Skeletal muscle tissue (tissue), 4 donors: Measurements from ENCODE around the gene FANCC. TPM values are rescaled to one million over a fixed set of nuclear protein-coding genes. Genes with fewer than 3 reads are reported as not detected.

ENCODE experiments used
- H3K27ac ChIP-seq: one replicate; pipeline ENCODE4 v1.7.0; 2013; ENCODE audit warnings: mild to moderate bottlenecking, low read depth, low read length, inconsistent platforms
- H3K27me3 ChIP-seq, 3 donors: one replicate each; pipeline ENCODE4 v1.7.0; 2013; ENCODE audit warnings: low read length in 3 of 3; ENCODE audit not compliant: control insufficient read depth in 3 of 3, insufficient read depth in 3 of 3
- H3K36me3 ChIP-seq, 3 donors: one replicate each; pipeline ENCODE4 v1.7.0; 2013; ENCODE audit warnings: low read length in 3 of 3; ENCODE audit not compliant: control insufficient read depth in 3 of 3, insufficient read depth in 3 of 3
- H3K4me1 ChIP-seq, 3 donors: one replicate each; pipeline ENCODE4 v1.7.0; 2013; ENCODE audit warnings: low read length in 3 of 3, mild to moderate bottlenecking in 3 of 3; ENCODE audit not compliant: control insufficient read depth in 3 of 3, insufficient read depth in 3 of 3
- H3K4me3 ChIP-seq, 3 donors: one replicate each; pipeline ENCODE4 v1.7.0; 2013; ENCODE audit warnings: low read length in 3 of 3
- H3K9ac ChIP-seq, 3 donors: one replicate each; pipeline ENCODE4 v1.7.0; 2013; ENCODE audit warnings: low read length in 3 of 3, mild to moderate bottlenecking in 3 of 3, moderate library complexity in 2 of 3, low read depth in 1 of 3
- H3K9me3 ChIP-seq, 3 donors: one replicate each; pipeline ENCODE4 v1.7.0; 2013; ENCODE audit warnings: low read length in 3 of 3; ENCODE audit not compliant: control insufficient read depth in 3 of 3
- total RNA-seq: library from RNA; depleted of rRNA; stranded (reverse); fragments of >200 nt; gene quantifications from one replicate; pipeline ENCODE4 v1.2.3, GENCODE V29; 2014
- donor health status: Osteomylitis.

Gene FANCC
- total RNA-seq, 1 donor from 2014 or later, result 12.0 TPM

DNA sequence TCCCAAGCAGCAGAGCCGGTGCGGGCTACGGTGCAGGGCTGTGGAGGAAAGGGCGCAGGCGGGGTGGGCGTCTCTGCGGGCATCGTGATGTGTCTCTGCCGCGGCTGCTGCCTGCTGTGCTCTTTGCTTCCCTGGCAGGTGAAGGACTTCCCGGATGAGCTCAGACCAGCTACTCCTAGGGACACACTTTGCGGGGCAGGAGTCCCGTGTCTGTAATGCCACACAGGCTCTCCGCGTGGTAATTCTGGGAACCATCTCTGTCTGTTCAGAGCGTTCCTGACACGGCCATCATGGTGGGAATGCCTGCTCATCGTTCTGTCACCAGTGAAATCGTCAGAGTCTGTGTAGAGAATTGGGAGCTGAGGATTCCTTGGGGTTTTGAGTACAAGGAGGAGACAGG, 235.5 kb downstream of the FANCC start:
- Histone ChIP-seq H3K27me3 (no peaks in the 10 kb centered on the region), H3K27ac (peak overlapping the region; percentile 5), H3K9ac (peak overlapping the region in 2 of 3 donors; percentile 8 to 17), H3K9me3 (no peaks in the 10 kb centered on the region), H3K4me1 (peaks cover 57 to 92% (median 86%) of the 10 kb centered on the region in 3 donors), H3K36me3 (peaks cover 37 to 59% (median 47%) of the 10 kb centered on the region in 3 donors), H3K4me3 (no peak overlapping the region)

DNA sequence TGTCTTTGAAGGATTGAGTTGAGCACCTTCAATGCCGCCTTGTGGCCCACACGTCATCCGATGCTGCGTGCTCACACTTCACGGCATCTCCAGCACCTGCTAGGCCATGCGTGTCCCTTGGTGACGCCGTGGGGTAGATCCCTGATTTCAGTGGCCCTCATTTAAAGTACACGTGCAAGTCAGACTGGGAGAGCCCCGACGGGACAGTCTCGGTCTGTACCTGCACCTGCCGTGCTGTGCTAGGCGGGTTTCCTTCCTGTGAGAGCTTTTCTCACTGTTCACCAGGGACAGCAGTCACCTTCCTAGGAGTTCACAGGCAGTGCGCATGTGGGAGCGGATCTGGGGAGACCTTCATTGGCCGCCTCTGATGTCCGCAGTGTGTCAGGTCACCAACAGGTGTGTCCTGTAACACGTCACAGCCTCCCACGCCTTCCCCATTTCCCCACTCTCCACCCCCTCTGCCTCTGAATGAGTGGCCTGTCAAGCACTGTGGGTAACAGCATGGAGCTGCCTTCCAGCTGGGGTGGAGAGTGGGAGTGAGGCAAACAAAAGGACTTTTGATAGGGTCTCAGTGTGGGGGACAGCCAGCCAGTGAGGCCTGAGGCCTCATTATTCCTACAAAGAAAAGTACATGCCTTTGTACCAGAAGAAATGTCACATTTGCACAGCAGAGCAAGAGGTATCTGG, 236.4 kb downstream of the FANCC start:
- Histone ChIP-seq H3K4me1 (peaks cover 60 to 93% (median 86%) of the 10 kb centered on the region in 3 donors), H3K27me3 (no peaks in the 10 kb centered on the region), H3K9ac (peak overlapping the region in 1 of 3 donors; percentile 41), H3K9me3 (no peaks in the 10 kb centered on the region), H3K4me3 (no peak overlapping the region), H3K27ac (peak overlapping the region; percentile 37), H3K36me3 (peaks cover 29 to 51% (median 39%) of the 10 kb centered on the region in 3 donors)

DNA sequence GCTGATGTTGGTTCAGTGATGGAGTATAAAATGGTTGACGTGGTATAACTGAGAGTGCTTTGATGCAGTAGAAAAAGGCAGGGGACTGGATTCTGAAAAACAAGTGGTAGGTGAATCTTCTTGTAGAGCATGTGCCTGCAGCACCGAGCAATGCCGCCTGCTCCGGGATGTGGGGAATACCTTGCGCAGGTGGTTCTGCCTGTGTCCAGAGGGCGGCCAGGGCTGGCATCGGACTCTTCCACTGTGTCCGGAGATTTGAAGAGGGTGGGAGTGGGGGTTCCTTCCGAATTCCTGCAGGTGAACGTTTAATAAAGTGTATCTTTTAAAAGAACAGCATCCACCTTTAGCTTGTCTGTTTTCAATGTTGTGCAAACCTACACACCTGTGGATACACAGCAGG, 238.0 kb downstream of the FANCC start:
- no peak overlapping the region for H3K4me3 ChIP-seq
- H3K36me3 ChIP-seq, result peaks cover 35 to 42% (median 39%) of the 10 kb centered on the region in 3 donors
- H3K27ac ChIP-seq, result no peak overlapping the region
- no peak overlapping the region for H3K9ac ChIP-seq
- peaks cover 59 to 93% (median 85%) of the 10 kb centered on the region in 3 donors for H3K4me1 ChIP-seq
- H3K27me3 ChIP-seq, result no peaks in the 10 kb centered on the region
- H3K9me3 ChIP-seq, result no peaks in the 10 kb centered on the region

DNA sequence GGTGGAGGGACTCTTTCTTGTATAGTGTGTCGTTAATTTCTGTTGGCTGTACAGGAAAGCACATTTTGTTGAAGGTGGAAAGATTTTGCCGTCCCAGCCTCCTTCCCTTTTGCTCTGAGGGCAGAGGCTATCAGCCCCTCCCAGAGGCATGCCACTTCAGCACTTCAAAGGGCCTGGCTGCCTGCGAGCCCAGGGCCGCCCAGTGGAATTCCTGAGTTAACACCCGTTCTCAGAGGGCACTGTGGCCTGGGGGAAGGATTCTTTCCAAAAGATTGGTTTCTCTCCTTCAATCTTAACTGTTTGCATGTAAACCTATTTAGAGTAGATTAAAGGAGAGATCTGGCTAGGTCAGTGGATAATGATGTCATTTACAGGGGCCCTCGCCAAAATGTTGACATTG, 238.6 kb downstream of the FANCC start:
- H3K36me3 ChIP-seq, result peaks cover 35 to 42% (median 40%) of the 10 kb centered on the region in 3 donors
- H3K9me3 ChIP-seq, result no peaks in the 10 kb centered on the region
- no peaks in the 10 kb centered on the region for H3K27me3 ChIP-seq
- peak overlapping the region; percentile 5 to 74 (median 50) for H3K9ac ChIP-seq
- H3K4me1 ChIP-seq, result peaks cover 60 to 93% (median 87%) of the 10 kb centered on the region in 3 donors
- H3K4me3 ChIP-seq, result peak overlapping the region in 1 of 3 donors; percentile 31
- peak overlapping the region; percentile 9 for H3K27ac ChIP-seq

DNA sequence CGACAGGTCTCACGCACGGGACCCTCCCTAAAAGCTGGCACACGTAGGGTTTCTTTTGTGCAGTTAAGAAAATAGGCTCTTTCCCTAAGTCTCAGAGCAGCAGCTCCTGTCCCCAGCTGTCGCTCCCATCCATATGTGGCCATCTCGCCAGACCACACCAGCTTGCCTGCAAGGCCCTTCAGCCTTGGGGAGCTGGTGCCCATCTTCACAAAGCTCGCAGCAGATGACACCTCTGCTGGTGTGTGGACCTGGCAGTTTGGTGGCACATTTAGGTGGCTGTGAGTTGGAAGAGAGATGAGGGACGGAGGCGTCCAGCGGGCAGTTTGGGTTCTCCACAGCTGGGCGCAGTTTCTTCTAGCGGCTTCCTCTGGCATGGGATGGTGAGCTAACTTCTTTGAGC, 239.0 kb downstream of the FANCC start:
- Histone ChIP-seq H3K36me3 (peaks cover 35 to 42% (median 37%) of the 10 kb centered on the region in 3 donors), H3K27ac (peak overlapping the region; percentile 9), H3K27me3 (no peaks in the 10 kb centered on the region), H3K9me3 (no peaks in the 10 kb centered on the region), H3K4me3 (peak overlapping the region in 2 of 3 donors; percentile 4 to 31), H3K4me1 (peaks cover 58 to 93% (median 87%) of the 10 kb centered on the region in 3 donors), H3K9ac (peak overlapping the region; percentile 5 to 74 (median 50))

DNA sequence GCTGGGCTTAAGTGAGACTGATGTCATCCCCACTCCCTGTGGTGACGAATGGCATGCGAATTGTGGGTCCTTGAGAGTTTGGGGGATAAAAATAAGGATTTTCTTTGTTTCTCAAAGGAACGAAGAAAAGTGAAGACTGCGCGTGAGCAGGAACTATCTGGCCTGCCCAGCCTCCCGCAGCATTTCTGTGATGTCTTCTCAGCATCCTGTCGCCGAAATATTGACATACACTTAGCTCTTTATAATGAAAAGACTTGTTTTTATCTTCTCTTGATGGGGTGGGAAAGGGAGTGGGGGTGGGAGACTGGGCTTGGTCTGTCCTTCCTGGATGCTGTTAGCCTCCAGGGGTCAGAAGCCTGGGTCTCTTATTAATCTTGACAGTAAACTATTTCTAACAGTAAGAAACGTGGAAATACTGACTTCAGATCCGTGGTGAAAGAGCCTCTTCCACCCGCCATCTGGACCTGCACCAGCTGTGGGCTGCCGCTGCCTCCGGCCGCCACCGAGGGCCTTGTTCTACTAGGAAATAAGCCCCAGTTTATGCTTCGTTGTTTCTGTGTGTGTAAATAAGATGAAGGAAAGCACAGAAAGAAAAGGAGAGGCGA, 239.6 kb downstream of the FANCC start:
- peaks cover 30 to 36% (median 31%) of the 10 kb centered on the region in 3 donors for H3K36me3 ChIP-seq
- no peaks in the 10 kb centered on the region for H3K27me3 ChIP-seq
- H3K9me3 ChIP-seq, result no peaks in the 10 kb centered on the region
- peak overlapping the region in 1 of 3 donors; percentile 41 for H3K4me3 ChIP-seq
- peak overlapping the region in 1 of 3 donors; percentile 57 for H3K9ac ChIP-seq
- peak overlapping the region; percentile 33 for H3K27ac ChIP-seq
- H3K4me1 ChIP-seq, result peaks cover 55 to 93% (median 84%) of the 10 kb centered on the region in 3 donors

DNA sequence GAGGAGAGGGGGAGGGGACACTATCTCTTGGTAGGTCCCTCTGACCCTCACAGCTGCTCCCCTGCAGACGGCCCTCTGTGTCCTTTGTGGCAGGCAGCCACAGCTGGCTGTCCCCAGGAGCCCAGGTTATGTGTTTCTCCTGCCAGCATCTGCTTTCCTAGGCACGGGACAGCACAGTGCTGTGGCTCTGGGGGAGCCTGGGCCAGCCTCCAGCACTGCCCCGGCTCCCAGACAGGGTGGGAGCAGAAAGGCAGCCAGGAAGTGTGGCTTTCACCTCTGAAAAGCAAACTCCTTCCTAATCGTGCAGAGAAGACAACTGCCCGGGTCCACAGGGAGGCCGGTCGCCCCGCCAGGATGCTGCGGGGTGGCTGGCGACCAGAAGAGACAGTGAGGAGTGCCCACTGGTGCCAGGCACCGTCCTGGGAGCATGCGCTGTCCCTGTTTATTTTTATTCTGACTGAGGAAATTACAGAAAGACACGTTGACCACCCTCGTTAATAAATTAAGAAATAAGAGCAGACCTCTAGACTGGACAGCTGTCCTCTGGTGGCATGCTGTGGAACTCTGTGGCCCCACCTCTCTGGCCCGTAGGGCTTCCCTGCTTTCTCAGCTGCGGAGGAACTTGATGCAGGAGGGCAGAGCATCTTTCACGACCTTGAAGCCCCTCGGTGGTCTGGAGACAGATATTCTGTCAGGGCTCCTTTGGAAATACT, 240.3 kb downstream of the FANCC start:
- Histone ChIP-seq H3K27me3 (no peaks in the 10 kb centered on the region), H3K9ac (peak overlapping the region in 2 of 3 donors; percentile 20 to 57), H3K27ac (peak overlapping the region; percentile 33), H3K4me1 (peaks cover 57 to 92% (median 84%) of the 10 kb centered on the region in 3 donors), H3K36me3 (peaks cover 24 to 31% (median 24%) of the 10 kb centered on the region in 3 donors), H3K4me3 (peak overlapping the region in 1 of 3 donors; percentile 41), H3K9me3 (no peaks in the 10 kb centered on the region)

DNA sequence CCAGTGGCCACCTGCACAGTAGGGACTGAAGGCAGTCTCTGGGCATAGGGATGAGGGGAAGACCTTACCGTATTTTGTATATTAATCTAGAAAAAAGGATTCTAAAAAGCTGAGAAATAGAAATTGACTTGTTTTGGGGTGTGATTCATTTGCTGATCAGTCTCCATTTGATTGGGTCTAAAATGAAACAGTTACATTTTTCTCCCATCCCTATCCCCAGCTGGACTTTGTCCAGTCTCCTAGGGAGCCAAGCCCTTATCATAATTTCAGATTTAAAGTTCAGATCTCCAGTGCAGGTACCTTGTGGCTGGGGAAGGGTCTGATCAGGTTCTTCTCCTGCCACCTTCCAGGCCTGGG, 240.8 kb downstream of the FANCC start:
- H3K36me3 ChIP-seq, result peaks cover 18 to 26% (median 21%) of the 10 kb centered on the region in 3 donors
- peak overlapping the region; percentile 33 for H3K27ac ChIP-seq

DNA sequence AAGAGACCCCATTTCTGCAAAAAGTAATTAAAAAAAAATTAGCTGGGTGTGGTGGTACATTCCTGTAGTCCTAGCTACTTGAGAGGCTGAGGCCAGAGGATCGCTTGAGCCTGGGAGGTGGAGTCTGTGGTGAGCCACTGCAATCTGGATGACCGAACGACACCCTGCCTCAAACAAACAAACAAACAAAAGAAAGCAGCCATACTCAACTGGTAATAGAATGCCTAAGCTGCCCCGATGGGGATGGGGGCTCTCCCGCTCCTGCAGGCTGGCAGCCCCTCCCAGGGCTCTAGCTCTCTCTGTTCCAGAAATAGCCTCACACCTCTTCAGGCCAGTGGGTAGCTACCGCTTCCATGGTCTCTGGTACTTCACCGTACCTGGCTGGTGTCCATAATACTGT, 241.8 kb downstream of the FANCC start:
- Histone ChIP-seq H3K9me3 (no peaks in the 10 kb centered on the region), H3K27me3 (no peaks in the 10 kb centered on the region), H3K4me3 (no peak overlapping the region), H3K36me3 (peaks cover 9 to 21% (median 12%) of the 10 kb centered on the region in 3 donors), H3K9ac (peak overlapping the region in 2 of 3 donors; percentile 11 to 25), H3K4me1 (peaks cover 59 to 93% (median 86%) of the 10 kb centered on the region in 3 donors), H3K27ac (peak overlapping the region; percentile 2)

More for the DNA sequence above, 240.8 kb downstream of the FANCC start:
- peaks cover 61 to 92% (median 84%) of the 10 kb centered on the region in 3 donors for H3K4me1 ChIP-seq
- H3K27me3 ChIP-seq, result no peaks in the 10 kb centered on the region
- peak overlapping the region in 1 of 3 donors; percentile 22 for H3K4me3 ChIP-seq
- no peaks in the 10 kb centered on the region for H3K9me3 ChIP-seq
- H3K9ac ChIP-seq, result peak overlapping the region in 2 of 3 donors; percentile 20 to 57
